GM12801 (cell line): ENCODE measurements around the gene ITSN1.

Source experiments
- CTCF ChIP-seq: IDR thresholded peaks from one replicate; pipeline ENCODE4 v1.5.1; 2011; ENCODE audit warnings: control low read depth; ENCODE audit not compliant: insufficient read length; ENCODE audit errors: extremely low read depth

ITSN1 gene

GRCh38 chr21:33736569-33736968 lies 94.3 kb downstream of the ITSN1 start:
- TF ChIP-seq CTCF: no peak

DNA sequence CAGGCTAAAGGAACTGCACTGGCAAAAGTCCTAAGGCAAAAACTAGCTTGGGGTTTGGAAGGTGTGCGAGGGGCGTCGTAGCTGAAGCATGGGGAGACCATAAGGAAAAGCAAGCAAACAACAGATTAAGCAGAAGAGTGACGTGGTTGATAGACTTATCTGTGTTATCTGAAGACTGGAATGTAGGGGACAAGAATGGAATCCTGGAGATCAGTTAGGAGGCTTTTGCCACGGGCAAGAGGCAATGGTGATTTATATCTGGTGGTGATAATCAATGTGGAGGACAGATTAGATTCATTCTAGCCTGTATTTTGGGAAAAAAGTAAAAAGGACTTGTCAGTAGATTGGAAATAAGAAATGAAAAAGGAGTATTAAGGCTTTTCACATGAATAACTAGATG lies 97.4 kb downstream of the ITSN1 start:
- TF ChIP-seq CTCF: no peak

GRCh38 chr21:33747420-33747819 lies 105.1 kb downstream of the ITSN1 start:
- TF ChIP-seq CTCF: no peak

DNA sequence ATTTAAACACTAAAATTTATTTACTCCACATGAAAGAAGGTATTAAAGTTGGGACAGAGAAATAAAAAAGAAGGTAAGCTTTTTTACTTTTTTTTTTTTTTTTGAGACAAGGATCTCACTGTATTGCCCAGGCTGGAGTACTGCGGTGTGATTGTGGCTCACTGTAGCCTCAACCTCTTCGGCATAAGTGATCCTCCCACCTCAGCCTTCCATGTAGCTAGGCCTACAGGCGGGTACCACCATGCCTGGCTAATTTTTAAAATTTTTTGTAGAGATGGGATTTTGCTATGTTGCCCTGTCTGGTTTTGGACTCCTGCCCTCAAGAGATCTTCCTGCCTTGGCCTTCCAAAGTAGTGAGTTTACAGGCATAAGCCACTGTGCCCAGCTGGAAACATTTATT lies 106.6 kb downstream of the ITSN1 start:
- no peak for TF ChIP-seq CTCF

DNA sequence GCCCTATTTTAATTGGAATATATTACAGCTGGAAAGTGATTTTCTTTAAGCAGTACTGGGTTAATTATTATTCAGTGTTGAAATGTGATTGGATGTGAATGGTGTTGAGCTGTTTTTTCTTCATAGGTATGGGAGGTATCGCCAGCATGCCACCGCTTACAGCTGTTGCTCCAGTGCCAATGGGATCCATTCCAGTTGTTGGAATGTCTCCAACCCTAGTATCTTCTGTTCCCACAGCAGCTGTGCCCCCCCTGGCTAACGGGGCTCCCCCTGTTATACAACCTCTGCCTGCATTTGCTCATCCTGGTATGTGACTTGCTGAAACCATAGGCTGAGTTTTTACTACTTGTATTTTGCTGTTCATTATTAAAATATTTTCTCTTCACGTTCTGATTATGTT lies 107.7 kb downstream of the ITSN1 start:
- no peak for TF ChIP-seq CTCF

GRCh38 chr21:33751120-33751519 lies 108.8 kb downstream of the ITSN1 start:
- no peak for TF ChIP-seq CTCF

DNA sequence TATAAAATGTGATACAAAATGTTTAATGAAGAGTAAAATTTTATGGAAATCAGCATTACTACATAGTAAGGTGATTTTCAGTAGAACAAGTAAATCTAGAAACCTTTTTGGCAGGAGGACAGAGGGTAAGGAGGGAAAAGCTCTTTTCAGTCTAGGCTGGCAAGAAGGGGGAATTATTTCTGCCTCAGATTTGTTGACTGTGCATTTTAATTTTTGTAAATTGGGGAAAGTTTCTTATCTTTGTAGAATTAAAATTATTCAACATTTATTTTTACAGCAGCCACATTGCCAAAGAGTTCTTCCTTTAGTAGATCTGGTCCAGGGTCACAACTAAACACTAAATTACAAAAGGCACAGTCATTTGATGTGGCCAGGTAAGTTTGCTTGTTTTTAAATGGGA lies 109.2 kb downstream of the ITSN1 start:
- TF ChIP-seq CTCF: no peak

DNA sequence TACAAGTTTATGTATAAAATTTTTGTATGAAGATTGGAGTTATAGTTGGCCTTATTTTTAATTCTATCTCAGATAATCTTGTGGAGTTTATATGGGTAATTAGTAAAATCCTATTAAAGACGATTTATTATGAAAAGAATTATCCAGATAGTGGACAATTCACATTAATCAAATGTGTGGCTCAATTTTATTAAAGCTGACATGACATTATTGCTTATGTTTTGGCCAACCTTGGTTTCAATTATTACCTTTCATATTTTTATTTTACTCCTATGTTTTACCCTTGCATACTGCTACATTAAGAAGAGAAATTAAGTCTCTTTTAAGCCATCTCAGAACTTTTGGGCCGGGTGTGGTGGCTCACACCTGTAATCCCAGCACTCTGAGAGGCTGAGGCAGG lies 110.0 kb downstream of the ITSN1 start:
- no peak for TF ChIP-seq CTCF
